HCT116 (cell line): Measurements from ENCODE around the gene GRAMD4. TPM values are rescaled to one million over a fixed set of nuclear protein-coding genes. Genes with fewer than 3 reads are reported as not detected.

ENCODE experiments used
- ATAC-seq: fragments of 200-7000 bp; cut with Tn5 transposase; 2 replicates; pipeline ENCODE4 v1.9.1; 2020; ENCODE audit warnings: mild to moderate bottlenecking, moderate library complexity
- BruUV-seq: library from RNA; stranded (reverse); fragments of 400-500 nt; replicated peaks from 2 replicates; lab custom pipeline; 2021; lab: Mats Ljungman, UMichigan
- CTCF ChIA-PET: fragments of 300-600 bp; sonication (Branson Sonifier 250); formaldehyde crosslinking; loops from one replicate; lab custom pipeline; 2021; ENCODE audit warnings: antibody characterized with exemption; lab: Charles Lee
- POLR2A ChIA-PET: fragments of 300-600, 350-600 bp; sonication (Branson Sonifier 250); formaldehyde crosslinking; loops from one replicate; lab custom pipeline; 2021; ENCODE audit warnings: antibody characterized with exemption; lab: Charles Lee
- RAD21 ChIA-PET, 2 experiments: fragments of 300-600 bp; sonication (Branson Sonifier 250); formaldehyde crosslinking; loops; one replicate each; lab custom pipeline; 2023; ENCODE audit warnings: low total read pairs in 2 of 2; ENCODE audit not compliant: uncharacterized antibody in 2 of 2, unreplicated experiment in 2 of 2, low non-redundant PET in 1 of 2; lab: Charles Lee
- DNase-seq: peaks from one replicate; pipeline ENCODE4 v3.0.0-alpha.2; 2010; ENCODE audit warnings: low read depth, low spot score
- H2AFZ ChIP-seq: fragments of 200-600 bp; shearing (Covaris generic), sonication (generic); 2 replicates; pipeline ENCODE4 v1.6.1; 2017; ENCODE audit warnings: low read depth, mixed run types, mixed read lengths, antibody characterized with exemption, low read length; ENCODE audit not compliant: poor library complexity, severe bottlenecking
- H3K27ac ChIP-seq: 2 replicates; pipeline ENCODE4 v1.5.1; 2012; ENCODE audit warnings: low read depth, low read length
- H3K27me3 ChIP-seq: fragments of 200-600 bp; sonication (generic); 2 replicates; pipeline ENCODE4 v1.6.1; 2016; ENCODE audit warnings: mixed run types, low read length, mixed read lengths; ENCODE audit not compliant: insufficient read depth
- H3K36me3 ChIP-seq, 2 experiments: fragments of 200-500 bp in 1 of 2; fragments of 200-600 bp in 1 of 2; sonication (Bioruptor generic) in 1 of 2; sonication (generic) in 1 of 2; 2 replicates each; pipeline versions ENCODE4 v1.5.1 to v1.6.1; 2014 to 2016; ENCODE audit warnings: low read length in 2 of 2, inconsistent platforms in 1 of 2, mixed read lengths in 1 of 2, mixed run types in 1 of 2; ENCODE audit not compliant: insufficient read depth in 2 of 2, control insufficient read depth in 1 of 2
- H3K4me1 ChIP-seq, 2 experiments: fragments of 200-600 bp in 1 of 2; sonication (generic) in 1 of 2; 2 replicates each; pipeline versions ENCODE4 v1.5.1 to v1.6.1; 2012 to 2017; ENCODE audit warnings: low read length in 2 of 2, inconsistent platforms in 1 of 2, mild to moderate bottlenecking in 1 of 2, mixed read lengths in 1 of 2, mixed run types in 1 of 2, moderate library complexity in 1 of 2; ENCODE audit not compliant: insufficient read depth in 2 of 2, control insufficient read depth in 1 of 2
- H3K4me2 ChIP-seq: fragments of 200-600 bp; sonication (generic); 2 replicates; pipeline ENCODE4 v1.6.1; 2017; ENCODE audit warnings: mixed run types, low read length, mixed read lengths
- H3K4me3 ChIP-seq, 2 experiments: fragments of 200-600 bp in 1 of 2; sonication (generic) in 1 of 2; replicated peaks in 1 of 2; 2 replicates each; pipeline ENCODE4 v1.5.1; 2011 to 2016; ENCODE audit warnings: low read length in 2 of 2, control low read depth in 1 of 2, low read depth in 1 of 2, mild to moderate bottlenecking in 1 of 2, mixed read lengths in 1 of 2, mixed run types in 1 of 2
- H3K79me2 ChIP-seq: fragments of 200-600 bp; sonication (generic); 2 replicates; pipeline ENCODE4 v1.6.1; 2017; ENCODE audit warnings: mild to moderate bottlenecking, mixed run types, low read length, moderate library complexity, mixed read lengths; ENCODE audit not compliant: insufficient read depth
- H3K9ac ChIP-seq: fragments of 200-600 bp; sonication (generic); 2 replicates; pipeline ENCODE4 v1.6.1; 2016; ENCODE audit warnings: low read length, mixed read lengths
- H3K9me2 ChIP-seq: fragments of 200-600 bp; sonication (generic), shearing (Covaris generic); 2 replicates; pipeline ENCODE4 v1.6.1; 2017; ENCODE audit warnings: mixed run types, mild to moderate bottlenecking, moderate library complexity; ENCODE audit not compliant: insufficient read depth
- H3K9me3 ChIP-seq, 2 experiments: fragments of 200-500 bp in 1 of 2; fragments of 200-600 bp in 1 of 2; sonication (Bioruptor generic) in 1 of 2; sonication (generic) in 1 of 2; 2 replicates each; pipeline ENCODE4 v1.6.1; 2014 to 2017; ENCODE audit warnings: low read length in 2 of 2, mixed read lengths in 2 of 2, inconsistent platforms in 1 of 2, low read depth in 1 of 2, mild to moderate bottlenecking in 1 of 2, mixed run types in 1 of 2, moderate library complexity in 1 of 2; ENCODE audit not compliant: control insufficient read depth in 1 of 2, insufficient read depth in 1 of 2
- H4K20me1 ChIP-seq: fragments of 200-600 bp; sonication (generic), shearing (Covaris generic); 2 replicates; pipeline ENCODE4 v1.6.1; 2017; ENCODE audit warnings: mixed run types, mild to moderate bottlenecking, moderate library complexity; ENCODE audit not compliant: insufficient read depth
- CBX3 ChIP-seq: IDR thresholded peaks from 2 replicates; pipeline ENCODE4 v1.6.1; 2012; ENCODE audit warnings: low read depth
- EZH2phosphoT487 ChIP-seq: fragments of 200-600 bp; IDR thresholded peaks from 2 replicates; pipeline ENCODE4 v1.6.1; 2018; ENCODE audit warnings: antibody characterized with exemption, borderline replicate concordance
- FOSL1 ChIP-seq: IDR thresholded peaks from 2 replicates; pipeline ENCODE4 v1.6.1; 2012; ENCODE audit warnings: low read depth
- RAD21 ChIP-seq: IDR thresholded peaks from 2 replicates; pipeline ENCODE4 v1.6.1; 2012; ENCODE audit warnings: low read depth, mild to moderate bottlenecking
- SIN3A ChIP-seq: IDR thresholded peaks from 2 replicates; pipeline ENCODE4 v1.6.1; 2012; ENCODE audit warnings: low read depth
- TCF7L2 ChIP-seq: IDR thresholded peaks from 2 replicates; pipeline ENCODE4 v1.7.0; 2011; ENCODE audit warnings: borderline replicate concordance, inconsistent platforms; ENCODE audit not compliant: insufficient read depth, insufficient read length; ENCODE audit errors: extremely low read depth
- YY1 ChIP-seq: IDR thresholded peaks from 2 replicates; pipeline ENCODE4 v1.6.1; 2011; ENCODE audit warnings: low read length, low read depth, moderate library complexity, mild to moderate bottlenecking; ENCODE audit not compliant: insufficient replicate concordance; ENCODE audit errors: extremely low read depth
- ZBTB33 ChIP-seq: IDR thresholded peaks from 2 replicates; pipeline ENCODE4 v1.6.1; 2011; ENCODE audit warnings: mild to moderate bottlenecking, low read length, moderate library complexity; ENCODE audit not compliant: insufficient replicate concordance; ENCODE audit errors: extremely low read depth
- ZFX ChIP-seq: fragments of 450-650 bp; IDR thresholded peaks from 2 replicates; pipeline ENCODE4 v1.6.1; 2017
- ZNF274 ChIP-seq: fragments of 200-500 bp; sonication (Bioruptor generic); IDR thresholded peaks from 2 replicates; pipeline ENCODE4 v1.6.1; 2014; ENCODE audit warnings: mild to moderate bottlenecking, low read depth, low read length, inconsistent platforms
- intact Hi-C: fragments of 100-400 bp; cut with micrococcal nuclease; formaldehyde crosslinking; loops from 2 replicates; pipeline ENCODE4 v1.10.0; 2022
- total RNA-seq: library from RNA; stranded (reverse); gene quantifications from one replicate; pipeline ENCODE4 v1.2.1, GENCODE V29; 2021; ENCODE audit not compliant: unreplicated experiment

The GRAMD4 gene
- total RNA-seq, 1 experiment from 2014 or later: 25.8 TPM

DNA sequence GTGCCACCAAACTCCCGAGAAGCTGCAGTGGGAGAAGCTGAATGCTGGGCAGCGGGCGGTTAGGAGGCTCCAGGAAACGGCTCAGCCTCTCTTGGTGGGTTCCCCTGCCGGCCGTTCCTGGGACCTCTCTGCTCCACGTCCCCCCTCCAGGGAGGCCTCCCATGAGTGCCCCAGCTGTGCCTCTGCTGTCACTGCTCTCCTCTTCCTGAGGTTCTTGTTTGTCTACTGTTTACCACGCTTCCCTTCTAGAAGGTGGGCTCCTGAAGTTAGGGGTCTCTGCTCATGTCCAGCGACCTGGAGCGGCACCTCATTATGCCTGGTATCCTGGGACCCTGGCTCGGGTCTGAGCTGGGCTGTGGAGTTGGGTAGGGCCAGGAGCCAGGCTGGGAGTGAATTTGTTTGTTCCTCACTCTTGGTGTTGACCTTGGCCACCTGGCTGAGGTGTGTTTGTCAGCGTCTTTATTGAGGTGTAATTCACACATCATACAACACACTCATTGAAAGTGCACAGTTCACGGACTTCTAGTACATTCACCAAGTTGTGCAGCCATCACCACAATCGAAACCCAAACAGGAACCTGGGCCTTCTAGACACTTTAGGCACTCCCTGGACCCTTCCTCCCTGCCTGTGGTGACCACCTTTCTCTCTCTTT lies 37.8 kb upstream of the GRAMD4 start:
- ChIA-PET CTCF (no interaction called here), POLR2A (no interaction called here), RAD21 (no interaction called here)
- Histone ChIP-seq H4K20me1 (no peaks in the 10 kb centered on the region), H3K9me2 (no peaks in the 10 kb centered on the region), H3K36me3 (no peaks in the 10 kb centered on the region)
- intact Hi-C loops: no loop called here
- TF ChIP-seq ZNF274 (no peak), CBX3 (no peak), ZFX (no peak), ZBTB33 (no peak), TCF7L2 (no peak), RAD21 (no peak)
- TF ChIP-seq, all 23 proteins: peak for 0
- peaks cover 13 to 30% of the 10 kb centered on the region in 2 experiments; a peak in 3 of 4 replicates for H3K4me1 ChIP-seq
- no peak overlapping the region for H2AFZ ChIP-seq
- no peak overlapping the region for H3K4me3 ChIP-seq
- no TSS peak for BruUV-seq
- H3K4me2 ChIP-seq: no peak overlapping the region
- H3K9me3 ChIP-seq: no peaks in the 10 kb centered on the region
- no peaks in the 10 kb centered on the region for H3K27me3 ChIP-seq
- no peak overlapping the region for H3K27ac ChIP-seq
- peaks cover 29% of the 10 kb centered on the region for H3K79me2 ChIP-seq
- no peak for ATAC-seq
- H3K9ac ChIP-seq: no peak overlapping the region
- DNase-seq: no peak

- H3K79me2 ChIP-seq: peaks cover 18% of the 10 kb centered on the region
- ChIA-PET RAD21 (no interaction called here), CTCF (no interaction called here), POLR2A (no interaction called here)
- no peak overlapping the region for H3K4me3 ChIP-seq
- intact Hi-C loops: no loop called here
- H3K36me3 ChIP-seq: no peaks in the 10 kb centered on the region
- H3K9ac ChIP-seq: no peak overlapping the region
- no peak overlapping the region for H3K4me2 ChIP-seq
- H3K27me3 ChIP-seq: no peaks in the 10 kb centered on the region
- no peak overlapping the region for H2AFZ ChIP-seq
- H4K20me1 ChIP-seq: no peaks in the 10 kb centered on the region
- DNase-seq: no peak
- BruUV-seq: no TSS peak
- no peaks in the 10 kb centered on the region for H3K9me2 ChIP-seq
- H3K9me3 ChIP-seq: no peaks in the 10 kb centered on the region
- no peak for ATAC-seq
- no peak for TF ChIP-seq EZH2phosphoT487
- no peak for TF ChIP-seq FOSL1
- TF ChIP-seq YY1: no peak
- TF ChIP-seq SIN3A: no peak
- no peak for TF ChIP-seq TCF7L2
- TF ChIP-seq ZBTB33: no peak
- peaks cover 8 to 20% of the 10 kb centered on the region in 2 experiments; a peak in 2 of 4 replicates for H3K4me1 ChIP-seq
- H3K27ac ChIP-seq: no peak overlapping the region
Observed at GRCh38 chr22:46583571-46583970, 36.6 kb upstream of the GRAMD4 start.
